ENCODE results near the gene TRAF3. TPM values are rescaled to one million over a fixed set of nuclear protein-coding genes. Genes with fewer than 3 reads are reported as not detected.

The TRAF3 gene
- total RNA-seq, 4 donors from 2014 or later, result 12.6 to 44.9 (median 28.1) TPM

GRCh38 chr14:102939329-102939728, 162.1 kb downstream of the TRAF3 start:
- ATAC-seq (ENCODE audit: low FRiP score) (no peak), DNase-seq (ENCODE audit: low spot score) (no peak)
- no peak for TF ChIP-seq CTCF (IDR thresholded peaks at IDR 0.05)

DNA sequence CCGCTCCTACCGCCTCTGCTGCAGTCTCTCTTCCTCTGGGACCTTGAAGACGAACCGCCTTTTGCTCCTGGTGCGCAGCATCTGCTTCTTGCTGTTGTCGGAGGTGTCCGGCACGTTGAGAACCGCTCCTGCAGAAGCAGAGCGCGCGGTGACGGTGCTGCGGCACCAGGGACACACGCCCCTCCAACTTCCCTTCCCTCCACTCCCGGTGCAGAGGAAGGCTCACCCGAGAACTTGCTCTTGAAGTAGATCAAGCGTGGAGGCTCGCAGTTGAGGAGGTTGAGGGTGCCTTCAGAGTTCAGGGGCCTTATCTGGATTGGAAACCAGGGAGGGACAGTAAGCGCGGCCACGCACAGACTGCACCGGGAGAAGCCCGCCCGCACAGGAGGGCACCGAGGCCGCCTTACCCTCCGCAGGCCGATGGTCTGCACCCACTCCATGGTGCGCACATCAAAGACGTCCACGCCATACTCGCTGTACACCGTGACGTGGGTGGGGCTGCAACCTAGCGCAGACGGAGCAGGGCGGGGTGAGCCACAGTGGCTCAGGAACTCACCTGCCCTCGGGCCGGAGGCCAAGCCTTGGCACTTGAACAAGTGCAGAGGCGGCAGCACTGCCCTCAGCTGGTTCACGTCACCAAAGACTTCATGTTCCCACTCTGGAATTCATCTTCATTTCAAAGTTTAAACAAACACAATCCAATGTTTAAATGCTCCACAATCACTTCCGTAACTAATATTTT, 162.7 kb downstream of the TRAF3 start:
- no peak for DNase-seq (ENCODE audit: low spot score)
- no peak for TF ChIP-seq CTCF (IDR thresholded peaks at IDR 0.05)
- no peak for ATAC-seq (ENCODE audit: low FRiP score)

DNA sequence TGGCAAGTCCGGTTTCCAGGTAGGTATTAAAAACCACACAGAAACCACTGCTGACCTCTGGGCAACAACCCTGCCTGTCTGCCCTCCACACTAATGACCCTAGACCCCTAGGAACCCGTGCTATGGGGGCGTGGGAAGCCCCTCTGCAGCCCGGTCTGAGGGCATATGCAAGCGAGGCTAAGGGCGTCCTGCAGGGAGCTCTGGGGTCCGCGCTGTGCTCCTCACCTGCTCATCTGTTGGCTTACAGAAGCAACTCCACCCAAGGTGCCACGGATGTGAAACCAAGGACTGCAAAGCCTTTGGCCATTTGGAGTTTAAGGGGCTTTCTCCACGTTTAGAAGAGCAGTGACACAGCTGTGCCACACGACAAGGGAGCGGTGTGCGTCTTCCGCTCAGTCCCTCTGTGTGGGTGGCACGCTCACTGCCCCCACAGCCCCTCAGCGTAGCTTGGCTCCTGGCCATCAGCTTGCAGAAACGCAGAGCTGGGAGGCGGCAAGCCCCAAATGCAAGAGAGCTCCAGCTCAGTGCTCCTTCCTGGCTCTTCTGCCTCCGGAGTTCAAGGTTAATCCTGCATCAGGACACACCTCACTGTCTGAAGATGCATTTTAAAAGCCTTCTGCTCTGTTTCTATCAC, 163.6 kb downstream of the TRAF3 start:
- TF ChIP-seq CTCF (IDR thresholded peaks at IDR 0.05), result no peak
- no peak for ATAC-seq (ENCODE audit: low FRiP score)
- DNase-seq (ENCODE audit: low spot score), result no peak

- DNase-seq (ENCODE audit: low spot score), result no peak
- ATAC-seq (ENCODE audit: low FRiP score), result no peak
- TF ChIP-seq CTCF (IDR thresholded peaks at IDR 0.05), result no peak
Observed at GRCh38 chr14:102941419-102942011, 164.3 kb downstream of the TRAF3 start.

- no peak for ATAC-seq (ENCODE audit: low FRiP score)
- no peak for DNase-seq (ENCODE audit: low spot score)
- TF ChIP-seq CTCF (IDR thresholded peaks at IDR 0.05), result no peak
Observed at GRCh38 chr14:102942069-102942468, 164.8 kb downstream of the TRAF3 start.

GRCh38 chr14:102943454-102943853, 166.2 kb downstream of the TRAF3 start:
- no peak for TF ChIP-seq CTCF (IDR thresholded peaks at IDR 0.05)
- no peak for ATAC-seq (ENCODE audit: low FRiP score)
- DNase-seq (ENCODE audit: low spot score), result no peak
